Loucy (cell line): ENCODE measurements around the gene CYTH1.

Experiments used
- H2AFZ ChIP-seq: fragments of 200-600 bp; sonication (generic); 2 replicates; pipeline ENCODE4 v1.6.0; 2016; ENCODE audit warnings: antibody characterized with exemption, mild to moderate bottlenecking, low read length, moderate library complexity
- H3F3A ChIP-seq: fragments of 200-600 bp; 2 replicates; pipeline ENCODE4 v1.6.0; 2016; ENCODE audit warnings: antibody characterized with exemption, low read depth, mild to moderate bottlenecking
- H3K27me3 ChIP-seq: fragments of 200-600 bp; sonication (generic); 2 replicates; pipeline ENCODE4 v1.6.1; 2014; ENCODE audit warnings: low read length, mild to moderate bottlenecking; ENCODE audit not compliant: insufficient read depth, poor library complexity, severe bottlenecking
- H3K36me3 ChIP-seq: fragments of 200-600 bp; sonication (generic); 2 replicates; pipeline ENCODE4 v1.6.1; 2016; ENCODE audit warnings: low read length; ENCODE audit not compliant: insufficient read depth
- H3K4me1 ChIP-seq: fragments of 200-600 bp; sonication (generic); 2 replicates; pipeline ENCODE4 v1.5.1; 2014; ENCODE audit warnings: low read length, mild to moderate bottlenecking; ENCODE audit not compliant: insufficient read depth, poor library complexity, severe bottlenecking
- H3K4me2 ChIP-seq: fragments of 200-600 bp; sonication (generic); 2 replicates; pipeline ENCODE4 v1.6.0; 2014; ENCODE audit warnings: antibody characterized with exemption, low read length, low read depth, mild to moderate bottlenecking; ENCODE audit not compliant: poor library complexity, severe bottlenecking
- H3K4me3 ChIP-seq: fragments of 200-600 bp; sonication (generic); 2 replicates; pipeline ENCODE4 v1.5.1; 2014; ENCODE audit warnings: low read length, mild to moderate bottlenecking, mixed read lengths; ENCODE audit not compliant: poor library complexity, severe bottlenecking
- H3K79me2 ChIP-seq: fragments of 200-600 bp; sonication (generic); 2 replicates; pipeline ENCODE4 v1.6.1; 2014; ENCODE audit warnings: low read length; ENCODE audit not compliant: insufficient read depth
- H3K9ac ChIP-seq: fragments of 200-600 bp; sonication (generic); 2 replicates; pipeline ENCODE4 v1.6.0; 2014; ENCODE audit warnings: mild to moderate bottlenecking, low read depth, low read length, moderate library complexity; ENCODE audit not compliant: poor library complexity, severe bottlenecking
- H3K9me2 ChIP-seq: fragments of 200-600 bp; sonication (generic); replicated peaks from 2 replicates; pipeline ENCODE4 v1.6.1; 2016; ENCODE audit warnings: low read depth, low read length, mixed read lengths
- H3K9me3 ChIP-seq: fragments of 200-600 bp; sonication (generic); 2 replicates; pipeline ENCODE4 v1.6.1; 2014; ENCODE audit warnings: mild to moderate bottlenecking, antibody characterized with exemption, low read length, low read depth; ENCODE audit not compliant: insufficient read depth
- H4K20me1 ChIP-seq: fragments of 200-600 bp; sonication (generic); 2 replicates; pipeline ENCODE4 v1.6.0; 2014; ENCODE audit warnings: antibody characterized with exemption, low read length, mild to moderate bottlenecking; ENCODE audit not compliant: insufficient read depth, poor library complexity, severe bottlenecking
- EZH2phosphoT487 ChIP-seq: fragments of 200-600 bp; IDR thresholded peaks from 2 replicates; pipeline ENCODE4 v1.6.1; 2018; ENCODE audit warnings: antibody characterized with exemption, mild to moderate bottlenecking, moderate library complexity, borderline replicate concordance
- TF ChIP-seq, protein P1 (sequence below): fragments of 200-600 bp; sonication (generic); conservative IDR thresholded peaks from 2 replicates; pipeline ENCODE4 v1.5.1; 2014; ENCODE audit warnings: mild to moderate bottlenecking, antibody characterized with exemption, low read length

CYTH1 gene

DNA sequence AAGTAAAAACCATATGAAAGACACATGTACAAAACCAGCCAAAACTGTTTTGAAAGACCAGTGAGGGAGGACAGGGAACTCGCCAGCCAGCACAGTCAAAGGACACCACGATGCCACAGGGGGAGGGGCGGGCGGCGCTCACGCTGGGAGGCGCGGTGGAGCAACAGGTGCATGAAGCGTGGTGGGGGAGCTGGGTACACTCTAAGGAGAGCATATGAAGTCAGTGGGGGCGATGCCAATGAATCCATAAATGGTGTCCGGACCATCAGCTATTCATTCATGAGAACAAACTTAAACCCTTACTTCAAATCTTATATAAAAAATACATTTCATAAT lies 103.9 kb downstream of the CYTH1 start:
- H3K36me3 ChIP-seq, result peaks cover 73% of the 10 kb centered on the region; the same call in 1 of the 2 replicates
- no peak overlapping the region for H3K9ac ChIP-seq
- H3K9me3 ChIP-seq, result no peaks in the 10 kb centered on the region
- H3K4me2 ChIP-seq, result no peak overlapping the region
- no peak overlapping the region for H2AFZ ChIP-seq
- no peak for TF ChIP-seq EZH2phosphoT487
- H3K9me2 ChIP-seq, result no peaks in the 10 kb centered on the region
- H4K20me1 ChIP-seq, result no peaks in the 10 kb centered on the region
- no peak overlapping the region for H3K4me3 ChIP-seq
- H3K27me3 ChIP-seq, result no peaks in the 10 kb centered on the region
- no peaks in the 10 kb centered on the region for H3F3A ChIP-seq
- H3K4me1 ChIP-seq, result no peaks in the 10 kb centered on the region
- no peaks in the 10 kb centered on the region for H3K79me2 ChIP-seq

DNA sequence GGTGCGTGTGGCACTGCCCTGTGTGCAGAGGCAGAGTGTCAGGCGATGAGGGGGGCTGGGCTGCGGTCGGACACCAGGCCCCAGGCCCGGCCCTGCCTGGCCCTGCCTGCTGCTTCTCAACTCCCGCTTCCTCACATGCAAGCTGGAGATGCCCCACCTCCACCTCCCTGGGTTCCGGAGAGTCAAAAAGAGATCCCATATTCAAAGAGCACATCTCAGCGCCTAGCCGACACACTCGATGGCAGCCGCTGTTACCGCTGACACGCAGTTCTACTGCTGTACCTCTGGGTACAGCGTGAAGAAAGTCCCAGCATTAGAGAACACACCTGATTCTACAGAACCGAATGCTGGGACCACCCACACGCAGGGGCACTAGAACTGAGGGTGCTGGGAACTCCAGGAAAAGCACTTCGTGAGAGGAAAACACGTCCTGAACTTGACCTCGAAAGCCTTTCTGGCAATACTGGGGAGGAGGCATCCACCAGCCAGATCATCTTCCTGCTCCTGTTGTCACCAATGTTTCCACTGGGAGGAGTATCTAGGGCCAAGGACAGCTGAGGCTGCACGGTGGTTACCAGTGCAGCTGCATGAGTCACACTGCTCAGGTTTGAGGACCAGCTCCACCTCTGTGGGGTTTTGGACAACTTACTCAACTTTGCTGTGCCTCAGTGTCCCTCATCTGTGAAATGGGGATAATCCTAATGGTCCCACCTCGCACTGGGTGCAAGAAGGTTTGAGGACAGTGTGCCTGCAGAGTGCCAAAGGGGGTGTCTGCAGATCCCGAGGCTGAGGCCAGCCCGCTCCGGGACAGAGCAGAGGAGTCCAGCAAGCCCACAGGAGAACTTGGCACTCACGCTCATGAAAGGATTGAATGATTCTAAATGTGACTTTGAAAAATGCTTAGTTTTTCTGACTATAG lies 104.5 kb downstream of the CYTH1 start:
- no peaks in the 10 kb centered on the region for H3F3A ChIP-seq
- H3K9ac ChIP-seq, result no peak overlapping the region
- no peaks in the 10 kb centered on the region for H3K4me1 ChIP-seq
- no peak overlapping the region for H3K4me2 ChIP-seq
- no peak overlapping the region for H3K4me3 ChIP-seq
- H4K20me1 ChIP-seq, result no peaks in the 10 kb centered on the region
- TF ChIP-seq EZH2phosphoT487, result no peak
- TF ChIP-seq, protein P1, sequence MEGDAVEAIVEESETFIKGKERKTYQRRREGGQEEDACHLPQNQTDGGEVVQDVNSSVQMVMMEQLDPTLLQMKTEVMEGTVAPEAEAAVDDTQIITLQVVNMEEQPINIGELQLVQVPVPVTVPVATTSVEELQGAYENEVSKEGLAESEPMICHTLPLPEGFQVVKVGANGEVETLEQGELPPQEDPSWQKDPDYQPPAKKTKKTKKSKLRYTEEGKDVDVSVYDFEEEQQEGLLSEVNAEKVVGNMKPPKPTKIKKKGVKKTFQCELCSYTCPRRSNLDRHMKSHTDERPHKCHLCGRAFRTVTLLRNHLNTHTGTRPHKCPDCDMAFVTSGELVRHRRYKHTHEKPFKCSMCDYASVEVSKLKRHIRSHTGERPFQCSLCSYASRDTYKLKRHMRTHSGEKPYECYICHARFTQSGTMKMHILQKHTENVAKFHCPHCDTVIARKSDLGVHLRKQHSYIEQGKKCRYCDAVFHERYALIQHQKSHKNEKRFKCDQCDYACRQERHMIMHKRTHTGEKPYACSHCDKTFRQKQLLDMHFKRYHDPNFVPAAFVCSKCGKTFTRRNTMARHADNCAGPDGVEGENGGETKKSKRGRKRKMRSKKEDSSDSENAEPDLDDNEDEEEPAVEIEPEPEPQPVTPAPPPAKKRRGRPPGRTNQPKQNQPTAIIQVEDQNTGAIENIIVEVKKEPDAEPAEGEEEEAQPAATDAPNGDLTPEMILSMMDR, result no peak
- no peaks in the 10 kb centered on the region for H3K9me3 ChIP-seq
- peaks cover 78% of the 10 kb centered on the region; the same call in 1 of the 2 replicates for H3K36me3 ChIP-seq
- H3K9me2 ChIP-seq, result no peaks in the 10 kb centered on the region
- no peak overlapping the region for H2AFZ ChIP-seq
- H3K79me2 ChIP-seq, result no peaks in the 10 kb centered on the region
- H3K27me3 ChIP-seq, result no peaks in the 10 kb centered on the region

DNA sequence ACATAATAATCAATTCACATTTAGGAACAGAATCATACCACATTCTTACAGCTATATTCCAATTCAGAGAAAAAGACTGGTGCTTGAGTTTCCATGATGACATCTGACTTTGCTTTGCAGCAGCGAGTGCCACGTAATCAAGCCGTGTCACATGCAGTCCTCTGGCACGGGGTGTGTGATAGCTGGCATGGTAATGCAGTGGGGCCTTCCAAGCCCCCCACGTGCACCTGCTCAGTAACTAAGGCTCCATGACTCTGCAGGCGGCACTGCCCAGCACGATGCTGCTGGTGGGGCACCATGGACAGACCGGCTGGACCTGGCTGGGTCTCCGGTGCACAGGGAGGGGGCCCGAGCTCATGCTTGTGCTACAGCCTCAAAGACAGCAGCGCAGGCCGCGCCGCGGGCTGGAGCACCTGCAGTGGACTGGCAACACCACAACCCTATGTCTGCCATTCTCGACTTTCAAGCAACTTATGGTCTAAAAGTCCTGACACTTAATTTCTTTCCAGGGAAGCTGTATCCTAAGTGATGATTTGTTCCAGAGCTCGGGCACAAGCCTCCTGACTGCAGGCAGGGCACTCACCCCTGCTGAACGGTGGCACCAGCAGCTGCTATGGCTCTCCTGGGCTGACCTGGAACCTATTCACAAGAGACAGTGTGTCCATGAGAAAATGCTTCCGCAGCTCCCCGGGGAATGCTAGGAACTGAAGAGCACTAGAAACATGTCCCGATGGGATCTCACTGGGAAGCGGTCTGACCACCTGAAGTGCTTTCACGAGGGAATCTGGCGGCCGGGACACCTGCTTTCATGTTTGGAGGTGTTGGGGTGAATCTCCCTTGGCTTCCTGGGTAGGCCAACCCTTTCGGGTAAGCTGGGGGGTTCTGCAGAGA lies 105.4 kb downstream of the CYTH1 start:
- Histone ChIP-seq H2AFZ (no peak overlapping the region), H3K27me3 (no peaks in the 10 kb centered on the region), H3K4me1 (no peaks in the 10 kb centered on the region), H3K9me2 (no peaks in the 10 kb centered on the region), H3F3A (no peaks in the 10 kb centered on the region), H3K9me3 (no peaks in the 10 kb centered on the region), H3K79me2 (no peaks in the 10 kb centered on the region), H3K4me2 (no peak overlapping the region), H3K9ac (no peak overlapping the region), H3K4me3 (no peak overlapping the region), H3K36me3 (peaks cover 85% of the 10 kb centered on the region; the same call in 1 of the 2 replicates), H4K20me1 (no peaks in the 10 kb centered on the region)
- no peak for TF ChIP-seq EZH2phosphoT487
- TF ChIP-seq, protein P1, result no peak
